ENCODE data around the gene PAGE2.
"Not testable (repeated sequence)": the region's sequence is repeated elsewhere in the genome, so short reads cannot be mapped to it uniquely, and the experiment has no call there.

The PAGE2 gene, protein sequence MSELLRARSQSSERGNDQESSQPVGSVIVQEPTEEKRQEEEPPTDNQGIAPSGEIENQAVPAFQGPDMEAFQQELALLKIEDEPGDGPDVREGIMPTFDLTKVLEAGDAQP

DNA sequence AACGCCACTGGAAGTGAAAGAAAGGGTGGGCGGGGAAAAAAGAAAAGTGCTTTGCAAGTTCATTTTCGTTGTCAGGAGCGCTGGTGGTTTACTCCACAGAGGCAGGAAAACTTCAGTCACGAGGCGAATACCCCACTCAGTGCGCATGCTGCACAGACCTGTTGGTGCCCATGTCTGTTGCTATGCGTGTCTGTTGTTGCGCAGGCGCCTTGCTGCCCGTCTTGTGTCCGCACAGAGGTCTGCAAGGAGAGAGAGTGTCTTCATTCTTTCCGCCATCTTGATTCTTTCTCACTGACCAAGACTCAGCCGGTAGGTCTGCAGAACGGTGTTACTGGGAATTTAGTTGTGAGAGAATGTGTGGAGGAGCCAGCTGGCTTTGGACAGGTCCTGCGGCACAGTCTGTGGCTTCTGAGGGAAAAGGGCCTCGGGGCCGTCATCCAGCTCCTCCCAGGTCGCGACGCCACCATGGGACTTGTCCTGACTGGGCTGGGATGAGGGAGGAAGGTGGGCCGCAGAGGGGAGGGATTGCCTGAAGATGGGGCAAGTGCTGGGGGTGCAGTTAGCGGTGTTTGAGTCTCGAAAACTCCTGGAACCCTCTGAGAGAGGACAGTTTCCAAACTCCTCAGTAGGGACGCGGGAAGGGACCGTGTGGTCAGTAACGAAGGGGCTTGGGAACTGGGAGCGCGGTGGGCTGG is at the start of gene PAGE2:
Gene PAGE2, plus strand, starts transcription at position 224 of the 695 bp plus-strand sequence. CDS start 1,003 bp downstream, outside the sequence.
- DNase-seq: no peak

DNA sequence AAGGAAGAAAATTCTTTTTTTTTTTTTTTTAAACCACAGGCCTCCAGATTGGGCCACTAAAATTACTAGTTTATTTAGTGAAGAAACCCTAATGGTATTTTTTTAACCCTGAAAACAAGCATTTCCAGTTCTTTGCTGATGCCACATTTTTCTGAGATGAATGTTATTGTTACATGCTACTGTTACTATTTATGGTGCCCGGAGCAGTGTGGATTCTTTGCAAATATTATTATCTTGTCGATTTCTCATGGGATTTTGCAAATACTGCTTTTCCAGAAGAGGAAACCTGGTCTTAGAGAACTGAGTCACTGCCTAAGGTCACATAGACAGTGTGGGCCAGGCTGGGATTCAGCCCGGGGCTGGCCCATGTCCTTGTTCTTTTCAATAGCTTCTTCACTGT is 49.3 kb upstream of the PAGE2 start:
- no peak for DNase-seq

DNA sequence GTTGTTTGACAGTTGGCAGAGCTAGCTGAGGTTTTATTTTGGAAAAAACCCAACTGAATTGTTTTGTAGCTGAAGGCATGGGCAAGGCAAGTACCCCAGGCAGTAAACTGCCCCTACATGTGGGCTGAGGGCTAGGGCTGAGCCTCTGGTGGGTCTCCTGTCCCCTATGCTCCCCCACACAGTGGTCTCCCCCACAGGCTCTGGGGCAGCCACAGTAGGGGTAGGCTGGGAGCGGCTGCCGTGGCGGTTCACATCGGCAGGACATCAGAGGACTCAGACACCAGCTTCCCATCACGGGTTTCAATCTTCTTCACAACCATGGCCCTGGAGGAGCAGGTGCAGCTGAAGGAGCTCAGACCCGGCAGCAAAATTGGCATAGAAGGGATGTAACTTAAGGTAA is 47.3 kb upstream of the PAGE2 start:
- DNase-seq: no peak

DNA sequence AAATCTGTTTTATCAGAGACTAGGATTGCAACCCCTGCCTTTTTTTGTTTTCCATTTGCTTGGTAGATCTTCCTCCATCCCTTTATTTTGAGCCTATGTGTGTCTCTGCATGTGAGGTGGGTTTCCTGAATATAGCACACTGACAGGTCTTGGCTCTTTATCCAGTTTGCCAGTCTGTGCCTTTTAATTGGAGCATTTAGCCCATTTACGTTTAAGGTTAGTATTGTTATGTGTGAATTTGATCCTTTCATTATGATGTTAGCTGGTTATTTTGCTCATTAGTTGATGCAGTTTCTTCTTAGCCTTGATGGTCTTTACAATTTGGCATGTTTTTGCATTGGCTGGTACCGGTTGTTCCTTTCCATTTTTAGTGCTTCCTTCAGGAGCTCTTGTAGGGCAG is 38.2 kb upstream of the PAGE2 start:
- DNase-seq: not testable (repeated sequence)

DNA sequence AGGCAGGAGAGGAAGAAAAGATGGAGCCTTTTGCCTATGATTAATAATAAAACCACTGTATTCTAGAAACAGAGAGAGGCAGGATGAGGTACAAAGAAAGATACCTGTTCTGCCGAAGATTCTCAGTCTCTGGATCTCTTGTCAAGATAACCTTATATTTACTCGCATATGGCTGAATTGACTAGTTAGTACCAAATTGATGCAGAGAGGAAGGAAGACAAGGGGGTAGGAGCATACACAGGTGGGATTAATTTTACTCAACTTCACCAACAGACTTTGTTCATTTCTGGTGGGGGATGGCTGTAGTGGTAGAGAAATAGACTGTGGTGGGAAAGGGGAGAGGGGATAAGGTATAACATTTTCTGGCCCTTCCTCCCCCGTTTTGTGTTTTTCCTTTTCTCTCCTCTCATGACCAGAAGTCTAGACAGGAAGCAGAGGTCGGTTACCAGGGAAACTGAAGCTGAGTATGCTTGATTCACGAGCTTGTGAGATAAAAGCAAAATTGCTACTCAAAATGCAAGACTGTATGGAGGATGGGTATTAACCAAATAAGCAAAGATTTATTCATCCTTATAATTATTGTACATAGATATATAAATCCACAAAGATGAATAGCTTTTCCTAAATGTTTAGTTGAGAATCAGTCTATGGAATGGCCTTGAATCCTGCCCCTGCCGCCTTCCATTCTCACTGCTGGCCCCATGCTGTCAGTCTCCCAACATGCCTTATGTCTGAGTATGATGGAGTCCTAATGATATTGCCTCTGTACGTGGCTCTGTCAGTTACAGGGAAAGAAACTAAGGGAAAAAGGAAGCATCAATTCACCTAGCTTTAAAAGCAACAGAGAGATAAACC is 31.8 kb upstream of the PAGE2 start:
- DNase-seq: peak; percentile 6

DNA sequence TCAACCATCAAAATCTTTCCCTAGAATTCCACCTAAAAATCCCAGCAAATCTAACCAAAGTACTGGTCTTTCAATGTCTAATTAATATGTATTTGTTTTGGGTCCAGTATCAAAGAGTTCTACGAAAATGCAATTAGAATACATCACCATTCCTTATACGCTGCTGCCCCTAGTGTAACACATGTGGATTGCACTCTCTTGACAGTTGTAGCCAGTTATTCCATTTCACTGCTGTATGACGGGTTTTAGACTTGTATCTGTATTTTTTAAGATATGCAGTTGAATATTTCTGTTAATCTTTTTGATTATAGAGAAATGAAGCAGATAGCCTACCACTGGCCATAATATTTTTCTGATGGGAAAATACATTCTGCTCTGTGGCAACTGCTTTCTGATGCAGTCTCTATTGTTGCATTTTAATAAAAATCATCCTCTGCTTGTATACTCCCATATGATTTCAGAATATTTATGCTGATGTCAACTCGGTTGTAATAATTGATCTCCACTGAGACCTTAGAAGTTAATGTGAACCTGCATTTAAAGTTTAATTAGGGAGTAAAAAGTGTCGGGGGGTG is 31.1 kb upstream of the PAGE2 start:
- DNase-seq: peak; percentile 14

DNA sequence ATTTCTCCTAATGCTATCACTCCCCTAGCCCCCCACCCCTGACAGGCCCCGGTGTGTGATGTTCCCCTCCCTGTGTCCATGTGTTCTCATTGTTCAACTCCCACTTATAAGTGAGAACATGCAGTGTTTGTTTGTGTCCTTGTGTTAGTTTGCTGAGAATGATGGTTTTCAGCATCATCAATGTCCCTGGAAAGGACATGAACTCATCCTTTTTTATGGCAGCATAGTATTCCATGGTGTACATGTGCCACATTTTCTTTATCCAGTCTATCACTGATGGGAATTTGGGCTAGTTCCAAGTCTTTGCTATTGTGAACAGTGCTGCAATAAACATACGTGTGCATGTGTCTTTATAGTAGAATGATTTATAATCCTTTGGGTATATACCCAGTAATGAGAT is 21.6 kb upstream of the PAGE2 start:
- DNase-seq: not testable (repeated sequence)

DNA sequence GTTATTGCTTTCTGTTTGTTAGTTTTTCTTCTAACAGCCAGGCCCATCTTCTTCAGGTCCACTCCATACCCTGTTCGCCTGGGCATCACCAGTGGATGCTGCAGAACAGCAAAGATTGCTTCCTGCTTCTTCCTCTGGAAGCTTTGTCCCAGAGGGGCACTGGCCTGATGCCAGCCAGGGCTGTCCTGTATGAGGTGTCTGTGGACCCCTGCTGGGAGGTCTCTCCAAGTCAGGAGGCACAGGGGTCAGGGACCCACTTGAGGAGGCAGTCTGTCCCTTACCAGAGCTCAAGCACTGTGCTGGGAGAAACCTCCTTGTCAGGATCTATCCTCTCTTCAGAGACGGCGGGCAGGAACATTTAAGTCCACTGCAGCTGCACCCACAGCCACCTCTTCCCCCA is 16.5 kb upstream of the PAGE2 start:
- DNase-seq: no peak

DNA sequence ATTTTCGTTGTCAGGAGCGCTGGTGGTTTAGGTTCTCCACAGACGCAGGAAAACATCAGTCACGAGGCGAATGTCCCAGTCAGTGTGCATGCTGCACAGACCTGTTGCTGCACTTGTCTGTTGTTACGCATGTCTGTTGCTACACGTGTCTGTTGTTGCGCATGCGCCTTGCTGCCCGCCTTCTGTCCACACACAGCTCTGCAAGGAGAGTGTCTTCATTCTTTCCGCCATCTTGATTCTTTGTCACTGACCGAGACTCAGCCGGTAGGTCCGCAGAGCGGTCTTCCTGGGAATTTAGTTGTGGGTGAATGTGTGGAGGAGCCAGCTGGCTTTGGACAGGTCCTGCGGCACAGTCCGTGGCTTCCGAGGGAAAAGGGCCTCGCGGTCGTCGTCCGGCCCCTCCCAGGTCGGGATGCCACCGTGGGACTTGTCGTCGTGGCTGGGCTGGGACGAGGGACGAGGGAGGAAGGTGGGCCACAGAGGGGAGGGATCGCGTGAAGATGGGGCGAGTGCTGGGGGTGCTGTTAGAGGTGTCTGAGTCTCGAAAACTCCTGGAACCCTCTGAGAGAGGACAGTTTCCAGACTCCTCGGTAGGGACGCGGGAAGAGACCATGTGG is 13.9 kb upstream of the PAGE2 start, which contains the start of gene PAGE2B:
Gene PAGE2B, plus strand, starts transcription at position 180 of the 617 bp plus-strand sequence. CDS start 1,012 bp downstream, outside the sequence.
- no peak for DNase-seq

DNA sequence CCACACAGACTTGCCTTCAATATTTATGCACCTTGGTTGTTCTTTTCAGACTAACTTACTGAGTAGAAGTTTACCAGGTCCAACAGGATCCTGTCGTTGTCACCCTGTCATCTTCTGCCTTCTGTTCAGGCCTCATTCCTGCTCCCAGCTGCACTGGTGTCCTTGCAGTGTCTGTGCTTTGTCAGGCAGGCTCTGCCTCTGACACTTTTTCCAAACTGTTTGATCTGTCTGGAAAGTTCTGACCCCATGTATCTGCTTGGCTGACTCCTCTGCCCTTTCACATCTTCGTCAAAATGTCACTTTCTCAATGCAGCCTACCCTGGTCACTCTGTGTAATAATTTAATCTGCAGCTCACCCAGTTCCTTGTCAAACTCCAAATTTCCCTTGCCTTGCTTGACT is 9.9 kb downstream of the PAGE2 start:
- no peak for DNase-seq

DNA sequence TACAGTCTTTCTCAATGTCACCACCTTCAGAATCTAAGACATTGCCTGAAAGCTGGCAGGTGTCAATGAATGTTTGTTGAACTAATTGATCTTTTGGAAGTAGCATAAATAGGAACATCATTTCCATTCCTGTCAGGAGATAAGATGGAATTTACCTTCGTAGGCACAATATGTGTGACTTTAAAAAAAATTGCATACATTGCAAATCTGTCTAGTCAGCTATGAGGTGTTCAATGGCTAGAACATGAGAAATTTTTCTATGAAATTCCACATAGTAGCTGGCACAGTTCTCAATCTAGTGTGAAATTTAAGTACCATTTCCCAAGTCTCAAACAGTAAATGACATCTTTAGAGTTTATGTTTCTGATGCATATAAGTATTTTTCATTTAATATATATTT is 10.3 kb downstream of the PAGE2 start:
- no peak for DNase-seq

DNA sequence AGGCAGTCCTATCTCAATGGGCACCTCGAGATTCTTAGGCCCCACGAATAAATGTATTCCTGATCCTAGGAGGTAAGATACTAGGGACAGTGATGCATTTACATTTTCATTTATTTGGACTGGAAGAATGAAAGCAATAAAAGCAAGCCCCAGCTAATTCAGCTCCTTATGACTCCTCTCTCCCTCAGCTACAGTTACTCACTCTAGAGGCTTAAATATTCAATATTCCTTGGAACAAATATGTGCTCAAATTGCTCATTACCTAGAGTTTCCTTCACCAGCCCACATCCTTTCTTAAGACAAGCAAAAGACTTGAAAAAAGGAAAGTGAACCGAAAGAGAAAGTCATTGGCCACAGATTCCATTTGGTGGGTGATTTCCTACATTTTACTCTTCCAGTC is 13.9 kb downstream of the PAGE2 start:
- DNase-seq: no peak

DNA sequence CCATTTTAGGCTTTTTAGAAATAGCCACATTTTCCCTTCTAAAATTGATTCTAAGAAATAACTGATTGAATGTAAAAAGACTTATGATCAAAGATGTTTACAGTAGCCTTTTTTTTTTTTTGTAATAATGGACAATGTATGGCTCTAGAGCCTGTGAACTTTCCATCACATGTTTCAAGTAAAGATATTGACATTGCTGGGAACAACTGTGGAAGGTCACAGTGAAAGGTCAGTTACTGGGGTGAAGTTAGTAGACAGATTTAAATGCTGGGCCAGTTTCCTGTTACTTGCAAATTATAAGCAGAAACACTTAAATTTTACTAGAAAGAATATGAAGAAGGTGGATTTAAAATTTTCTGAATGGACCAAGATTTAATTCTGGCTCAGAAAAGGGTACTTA is 18.4 kb downstream of the PAGE2 start:
- DNase-seq: no peak

DNA sequence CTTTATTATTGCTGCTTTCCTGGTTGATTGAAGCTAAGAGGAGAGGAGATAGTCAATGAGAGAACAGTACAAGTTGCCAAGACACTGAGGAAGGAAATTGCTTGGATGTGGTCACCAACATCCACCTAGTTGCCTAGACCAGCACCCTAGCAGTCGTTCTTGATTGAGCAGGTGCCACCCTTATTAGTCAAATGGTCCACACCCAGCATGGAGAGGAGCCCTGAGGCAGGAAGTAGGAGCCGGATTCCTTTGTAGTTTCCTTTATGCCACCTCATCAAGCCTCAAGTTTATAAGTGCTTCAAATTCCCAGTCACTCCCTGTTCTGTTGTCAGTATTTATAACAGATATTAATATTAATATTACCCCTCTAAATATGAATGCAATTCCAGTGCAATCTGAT is 19.1 kb downstream of the PAGE2 start:
- DNase-seq: no peak

DNA sequence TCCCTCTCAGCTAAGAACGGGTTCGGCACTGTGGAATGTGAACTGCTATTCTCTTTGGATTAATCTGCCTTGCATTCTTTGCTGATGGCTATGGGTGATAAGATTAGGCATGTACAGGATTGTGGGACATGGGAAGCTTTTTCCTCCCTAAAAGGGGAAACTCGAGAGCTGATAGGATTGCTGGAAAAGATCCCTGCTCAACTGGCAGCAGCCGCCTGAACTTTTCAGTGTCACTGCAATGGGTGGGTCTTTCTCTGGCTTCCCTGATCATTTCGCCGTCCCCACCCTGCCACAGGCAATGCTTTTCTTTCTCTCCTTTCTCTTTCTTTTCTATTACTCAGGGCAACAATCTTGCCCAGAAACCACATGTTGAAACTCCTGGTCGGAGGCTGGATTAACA is 20.5 kb downstream of the PAGE2 start:
- DNase-seq: no peak

DNA sequence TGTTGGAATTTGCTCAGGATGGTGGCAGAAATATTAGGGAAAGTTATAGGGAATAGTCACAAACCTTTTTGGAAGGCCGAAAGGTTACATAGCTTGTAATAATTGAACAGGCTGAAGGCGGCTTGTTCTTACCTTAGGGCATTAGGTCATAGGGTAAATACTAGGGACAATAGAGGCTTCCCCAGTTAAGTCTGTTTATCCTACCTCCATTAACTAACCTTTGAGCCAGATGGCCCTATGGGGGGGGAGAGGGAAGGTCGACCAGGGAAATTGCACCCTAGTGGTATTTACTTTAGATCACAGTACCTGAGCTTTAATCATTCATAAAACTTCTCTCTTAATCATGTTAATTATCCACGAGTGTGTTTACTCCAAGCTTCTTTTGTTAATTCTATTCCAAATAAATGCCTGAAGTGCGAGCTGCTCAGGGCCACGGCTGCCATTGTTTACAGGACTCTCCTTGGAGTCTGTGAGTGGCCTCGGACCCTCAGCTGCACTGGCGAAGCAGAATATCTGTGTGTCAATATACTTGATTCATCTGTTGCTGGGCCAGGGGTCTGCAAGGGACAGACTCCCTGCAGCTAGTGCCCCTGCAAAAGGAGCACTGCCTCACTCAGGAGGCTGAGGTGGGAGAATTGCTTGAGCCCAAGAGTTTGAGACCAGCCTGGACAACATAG is 22.9 kb downstream of the PAGE2 start:
- DNase-seq: peak; percentile 80

DNA sequence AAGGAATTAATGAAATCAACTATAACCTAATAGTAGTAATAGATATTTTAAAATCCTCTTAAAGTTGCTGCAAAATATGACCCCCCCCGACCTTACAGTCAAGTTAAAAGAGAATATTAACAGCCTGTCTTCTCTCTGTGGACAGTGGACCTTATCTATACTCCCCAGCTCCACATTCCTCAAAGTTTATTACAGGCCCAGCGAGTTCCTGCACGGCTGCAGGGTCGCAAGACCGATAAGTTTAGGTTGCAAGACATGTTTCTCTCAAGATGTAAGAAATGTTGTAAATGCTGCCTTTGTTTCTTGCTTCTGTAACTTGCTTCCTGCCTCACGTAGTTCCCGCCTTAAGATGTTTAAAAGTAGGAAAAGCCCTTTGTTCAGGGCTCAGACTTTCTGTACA is 27.8 kb downstream of the PAGE2 start:
- not testable (repeated sequence) for DNase-seq

DNA sequence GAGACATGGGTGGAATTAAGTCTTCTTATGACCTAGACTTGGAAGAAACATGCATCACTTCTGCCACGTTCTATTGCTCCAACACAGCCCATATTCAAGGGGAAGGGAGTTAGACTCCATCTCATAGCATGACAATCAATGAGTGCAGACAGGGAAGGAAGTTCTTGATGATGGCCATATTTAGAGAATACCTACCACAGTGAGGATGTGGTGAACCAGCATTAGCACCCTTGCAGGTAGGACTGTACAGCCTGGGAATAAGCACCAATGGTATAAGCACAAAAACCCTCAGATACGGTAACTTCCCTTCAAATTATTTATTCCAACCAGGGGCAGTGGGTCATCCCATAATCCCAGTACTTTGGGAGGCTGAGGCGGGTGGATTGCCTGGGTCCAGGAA is 29.8 kb downstream of the PAGE2 start:
- DNase-seq: no peak

DNA sequence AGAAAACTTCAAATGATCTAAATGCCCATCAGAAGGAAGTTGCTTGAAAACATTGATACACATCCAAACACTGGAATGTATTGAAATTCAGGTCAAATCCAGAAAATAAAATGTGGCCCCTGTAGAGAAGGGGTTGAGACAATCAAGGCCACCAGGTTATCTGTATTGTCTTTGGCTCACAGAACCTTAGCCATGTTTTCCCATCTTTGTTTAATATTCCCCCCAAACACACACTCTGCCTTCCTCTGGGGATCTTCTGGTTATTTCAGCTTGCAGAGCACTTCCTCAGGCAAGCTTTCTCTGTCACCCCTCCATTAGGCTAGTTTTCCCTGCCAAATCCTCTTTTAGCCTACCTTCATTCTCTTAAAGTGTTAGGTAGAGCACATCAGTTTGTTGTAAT is 30.5 kb downstream of the PAGE2 start:
- DNase-seq: no peak

DNA sequence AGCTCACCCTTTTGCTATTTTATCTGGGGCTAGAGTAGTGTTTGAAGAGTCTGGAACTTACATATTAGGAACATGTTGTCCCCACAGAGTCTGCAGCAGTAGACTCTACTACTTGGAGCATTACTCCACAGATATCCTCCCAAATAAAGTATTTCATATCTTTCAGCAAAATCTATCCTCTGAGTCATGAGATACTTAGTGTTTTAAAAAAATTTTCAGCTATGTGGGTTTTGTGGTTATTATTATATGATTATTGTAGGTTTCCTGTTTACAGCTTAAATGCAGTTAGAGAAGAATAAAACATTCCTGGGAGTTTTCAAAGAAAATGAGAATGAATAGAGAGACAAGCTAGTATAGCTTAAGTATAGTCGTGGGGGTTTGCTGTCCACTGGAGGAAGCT is 30.9 kb downstream of the PAGE2 start:
- no peak for DNase-seq

DNA sequence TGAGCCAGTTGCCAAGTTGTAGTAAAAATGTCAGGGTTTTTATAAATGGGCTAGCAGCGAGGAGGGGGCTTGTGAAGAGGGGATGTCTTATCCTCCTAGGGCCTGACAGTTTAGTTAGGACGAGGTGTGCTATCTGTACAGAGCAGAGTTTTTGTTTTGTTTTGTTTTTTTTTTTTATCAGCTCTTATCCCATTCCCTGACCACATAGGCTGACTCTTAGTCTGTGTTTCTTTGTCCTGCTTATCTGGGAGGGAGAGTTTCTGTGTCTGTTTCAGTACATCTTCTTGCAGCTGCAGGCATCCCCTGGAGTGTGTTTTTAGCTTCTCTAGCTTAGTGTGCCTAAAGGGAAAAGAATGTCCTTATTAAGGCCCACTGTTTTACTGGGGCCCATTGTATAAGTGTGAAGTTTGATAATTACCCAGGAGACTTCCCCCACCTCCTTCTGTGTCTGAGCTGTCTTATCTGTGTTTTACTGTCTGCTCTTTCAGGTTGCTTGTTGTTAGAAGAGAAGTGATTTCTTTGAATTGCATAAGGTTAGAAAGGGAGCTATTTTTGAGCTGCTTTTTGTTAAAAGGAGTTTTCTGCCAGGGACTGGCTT is 32.0 kb downstream of the PAGE2 start:
- no peak for DNase-seq

DNA sequence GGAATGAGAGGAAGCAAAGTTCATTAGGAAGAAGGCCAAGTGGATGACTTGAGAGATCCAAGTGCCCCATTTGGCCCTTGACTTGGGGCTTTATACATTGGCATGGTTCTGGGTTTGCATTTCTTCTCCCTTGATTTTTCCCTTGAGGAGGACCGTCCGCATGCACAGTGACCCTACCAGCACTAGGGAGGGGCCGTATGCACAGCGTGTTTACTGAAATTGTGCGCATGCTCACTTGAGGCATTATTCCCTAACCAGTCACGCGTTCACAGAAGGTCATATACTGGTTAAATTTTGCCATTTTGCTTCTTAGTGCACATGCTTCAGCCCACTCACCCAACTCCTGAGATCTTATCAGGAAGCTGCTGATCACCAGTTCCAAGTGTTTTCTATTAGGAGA is 35.1 kb downstream of the PAGE2 start:
- no peak for DNase-seq
